ENCODE measurements around the gene NCF4. TPM values are rescaled to one million over a fixed set of nuclear protein-coding genes. Genes with fewer than 3 reads are reported as not detected.
A peak's percentile ranks its signal among the peaks of the same experiment; 100 is the strongest.

The NCF4 gene
- total RNA-seq, 1 experiment from 2014 or later: not detected

GRCh38 chr22:36838119-36839030 lies 22.4 kb upstream of the NCF4 start:
- no peak for DNase-seq (ENCODE audit: low spot score)

DNA sequence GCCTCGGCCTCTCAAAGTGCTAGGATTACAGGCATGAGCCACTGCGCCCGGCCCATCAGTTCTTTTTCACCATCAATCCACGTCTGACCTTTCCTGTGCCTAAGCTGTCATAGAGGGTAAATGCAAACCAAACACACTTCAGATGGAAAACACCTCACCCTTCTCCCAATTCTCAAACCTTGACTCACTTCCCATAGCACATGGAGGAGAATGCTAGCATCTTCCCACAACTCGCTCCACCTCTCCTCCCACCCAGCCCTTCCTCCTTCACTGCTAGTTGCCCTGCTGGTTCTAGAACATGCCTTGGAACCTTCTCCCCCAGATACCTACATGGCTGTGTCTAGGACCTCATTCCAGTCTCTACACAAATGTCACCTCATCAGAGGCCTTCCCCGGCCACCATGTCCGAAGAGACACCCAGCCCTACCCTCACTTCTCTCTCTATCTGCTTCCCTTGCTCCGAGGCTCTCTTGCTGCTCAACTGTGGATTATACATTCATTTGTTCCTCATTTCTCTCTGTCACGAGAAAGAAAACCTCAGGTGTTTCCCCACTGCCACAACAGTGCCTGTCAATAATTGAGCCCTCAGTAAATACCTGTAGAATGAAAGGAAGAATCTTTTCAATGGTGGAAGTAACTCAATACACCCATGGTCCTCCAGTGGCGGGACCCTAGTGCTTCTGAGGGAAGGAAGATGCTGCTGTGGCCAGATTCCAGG lies 21.3 kb upstream of the NCF4 start:
- DNase-seq (ENCODE audit: low spot score): peak; percentile 20

- DNase-seq (ENCODE audit: low spot score): no peak
Observed at GRCh38 chr22:36840106-36840505, 20.7 kb upstream of the NCF4 start.

- no peak for DNase-seq (ENCODE audit: low spot score)
Observed at GRCh38 chr22:36846271-36846670, 14.5 kb upstream of the NCF4 start.

DNA sequence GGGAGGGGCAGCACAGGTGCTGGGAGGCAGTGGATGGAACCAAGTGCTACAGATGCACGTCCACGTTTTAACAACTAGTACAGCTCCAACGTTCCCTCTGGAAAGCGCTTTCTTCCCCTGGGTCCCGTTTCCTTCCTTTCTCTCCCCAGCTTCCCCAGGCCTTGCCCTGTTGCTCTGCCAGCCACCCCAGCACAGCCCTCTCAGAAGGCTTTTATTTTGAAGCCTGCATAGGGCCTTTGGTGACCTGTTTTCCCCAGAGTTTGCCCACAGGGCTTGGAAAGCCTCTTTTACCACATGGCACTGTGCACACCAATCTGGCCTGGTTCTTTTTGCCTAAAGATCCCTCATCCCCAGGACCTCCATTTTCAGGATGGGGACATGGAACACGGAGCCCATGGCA lies 13.9 kb upstream of the NCF4 start:
- no peak for DNase-seq (ENCODE audit: low spot score)

DNA sequence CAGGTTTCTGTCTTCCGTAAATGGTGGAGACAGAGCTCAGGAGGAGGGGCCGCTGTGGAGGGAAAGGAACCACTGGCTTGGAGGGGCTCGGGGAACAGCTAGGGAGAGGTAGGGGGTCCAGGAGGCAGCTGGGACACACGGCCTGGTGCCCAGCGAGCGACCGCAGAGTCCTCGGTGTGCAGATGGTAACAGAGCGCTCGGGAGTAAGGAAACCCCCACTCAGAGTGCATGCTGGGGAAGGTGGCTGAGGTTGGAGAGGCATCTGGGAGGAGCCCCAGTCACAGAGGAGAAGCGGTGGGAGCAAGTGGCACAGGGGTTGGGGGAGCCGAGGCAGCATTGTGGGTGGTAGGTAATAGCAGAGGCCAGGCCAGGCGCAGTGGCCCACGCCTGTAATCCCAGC lies 10.8 kb upstream of the NCF4 start:
- no peak for DNase-seq (ENCODE audit: low spot score)

DNA sequence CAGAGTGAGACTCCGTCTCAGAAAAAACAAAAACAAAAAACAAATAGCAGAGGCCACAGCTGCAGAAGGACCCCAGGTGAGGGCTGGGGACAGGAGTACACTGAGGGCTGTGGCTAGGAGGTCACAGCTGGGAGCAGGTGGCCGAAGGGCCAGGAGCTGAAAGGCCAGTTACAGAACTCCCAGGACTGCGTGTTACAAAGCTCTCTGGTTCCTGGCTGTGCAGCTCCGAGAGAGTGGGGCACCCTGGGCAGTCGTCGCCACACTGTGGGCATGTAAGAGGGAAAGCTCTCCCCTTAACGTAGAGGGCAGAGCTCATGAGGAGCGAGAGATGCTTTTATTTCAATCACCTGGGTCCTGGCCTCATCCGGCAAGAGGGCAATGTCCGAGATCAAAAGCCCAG lies 10.1 kb upstream of the NCF4 start:
- no peak for DNase-seq (ENCODE audit: low spot score)

GRCh38 chr22:36852056-36852973 lies 8.5 kb upstream of the NCF4 start:
- DNase-seq (ENCODE audit: low spot score): no peak

GRCh38 chr22:36853407-36854099 lies 7.3 kb upstream of the NCF4 start:
- DNase-seq (ENCODE audit: low spot score): peak; percentile 38

- no peak for DNase-seq (ENCODE audit: low spot score)
Observed at GRCh38 chr22:36855478-36855877, 5.3 kb upstream of the NCF4 start.

DNA sequence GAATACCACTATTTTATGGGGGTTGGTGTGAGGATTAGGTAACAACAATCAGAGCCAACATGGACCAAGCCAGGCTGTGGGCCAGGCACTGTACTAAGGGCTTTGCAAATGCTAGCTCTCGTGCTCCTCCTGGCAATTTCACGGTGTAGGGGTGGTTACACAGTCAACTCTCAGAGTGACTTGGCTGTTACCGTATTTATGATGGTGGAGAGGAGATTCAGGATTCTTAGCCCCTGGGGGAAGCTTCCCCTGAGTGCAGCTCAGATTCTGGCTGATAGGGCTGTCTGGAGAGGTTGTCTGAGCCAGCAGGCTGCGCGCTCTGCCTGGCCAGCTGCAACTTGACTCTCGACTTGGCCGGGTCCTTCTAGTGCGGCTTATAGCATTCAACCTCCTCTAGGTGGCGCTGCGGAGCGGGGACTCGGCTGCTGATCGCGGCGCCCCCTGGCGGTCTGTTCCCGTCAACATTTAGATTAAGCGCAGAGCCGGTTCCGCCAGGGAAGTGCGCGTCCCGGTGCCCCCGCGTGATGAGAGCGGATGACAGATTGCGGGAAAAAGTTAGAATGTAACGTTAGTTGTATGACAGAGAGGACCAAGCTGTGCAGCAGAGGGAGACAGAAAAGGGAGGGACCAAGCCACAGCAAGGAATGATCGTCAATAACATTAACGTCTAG lies 4.5 kb upstream of the NCF4 start:
- peak; percentile 61 for DNase-seq (ENCODE audit: low spot score)

DNA sequence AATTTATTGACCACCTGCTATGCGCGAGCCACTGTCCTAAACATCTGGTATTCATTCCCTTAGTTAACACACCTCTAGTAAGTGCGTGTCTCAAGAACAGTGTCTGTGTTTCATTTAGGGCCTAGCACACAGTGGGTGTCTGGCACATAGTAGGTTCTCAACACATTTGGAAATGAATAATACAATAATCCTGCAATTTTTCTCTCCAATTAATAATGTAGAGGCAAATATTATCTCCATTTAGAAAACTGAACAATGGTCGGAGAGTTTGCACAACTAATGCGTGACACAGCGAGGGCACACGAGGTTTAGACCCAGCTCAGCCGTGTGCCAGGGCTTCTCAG lies 4.0 kb upstream of the NCF4 start:
- no peak for DNase-seq (ENCODE audit: low spot score)

- DNase-seq (ENCODE audit: low spot score): no peak
Observed at GRCh38 chr22:36858156-36858555, 2.6 kb upstream of the NCF4 start.

- no peak for DNase-seq (ENCODE audit: low spot score)
Observed at GRCh38 chr22:36858966-36859365, 1.8 kb upstream of the NCF4 start.

DNA sequence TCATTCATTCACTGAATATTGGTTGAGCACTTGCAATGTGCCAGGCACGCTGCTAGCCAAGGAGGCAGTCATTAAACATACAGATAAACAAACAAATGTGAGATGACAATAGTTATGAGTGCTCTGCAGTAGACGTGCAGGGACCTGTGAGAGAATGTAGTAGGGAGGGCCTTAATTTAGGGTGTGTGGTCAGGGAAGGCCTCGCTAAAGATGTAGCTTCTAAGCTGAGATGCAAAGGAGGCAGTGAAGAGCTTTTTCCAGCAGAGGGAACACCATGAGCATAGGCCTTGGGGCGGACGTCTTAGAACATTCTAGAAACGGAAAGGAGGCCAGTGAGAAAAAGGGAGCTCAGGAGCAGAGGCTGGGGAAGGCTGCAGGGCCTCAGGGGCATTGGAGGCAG lies 789 bp upstream of the NCF4 start:
- DNase-seq (ENCODE audit: low spot score): no peak

DNA sequence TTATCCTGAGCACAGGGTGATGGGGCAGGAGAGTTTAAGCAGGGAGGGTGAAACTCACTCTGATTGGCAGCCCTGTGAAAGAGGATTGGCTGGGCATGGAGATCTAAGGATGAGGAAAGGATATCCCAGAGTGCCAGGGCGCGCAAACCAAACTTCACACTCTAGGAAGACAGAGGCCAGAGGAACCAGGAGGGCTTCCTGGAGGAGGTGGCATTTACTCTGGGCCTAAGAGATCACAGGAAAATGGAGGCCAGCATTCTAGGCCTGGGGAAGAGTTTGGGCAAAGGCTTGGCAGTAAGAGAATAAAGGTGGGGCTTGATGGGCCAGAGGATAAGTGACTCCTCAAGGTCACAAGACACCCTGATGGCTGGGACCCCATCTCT lies 377 bp upstream of the NCF4 start:
- no peak for DNase-seq (ENCODE audit: low spot score)

DNA sequence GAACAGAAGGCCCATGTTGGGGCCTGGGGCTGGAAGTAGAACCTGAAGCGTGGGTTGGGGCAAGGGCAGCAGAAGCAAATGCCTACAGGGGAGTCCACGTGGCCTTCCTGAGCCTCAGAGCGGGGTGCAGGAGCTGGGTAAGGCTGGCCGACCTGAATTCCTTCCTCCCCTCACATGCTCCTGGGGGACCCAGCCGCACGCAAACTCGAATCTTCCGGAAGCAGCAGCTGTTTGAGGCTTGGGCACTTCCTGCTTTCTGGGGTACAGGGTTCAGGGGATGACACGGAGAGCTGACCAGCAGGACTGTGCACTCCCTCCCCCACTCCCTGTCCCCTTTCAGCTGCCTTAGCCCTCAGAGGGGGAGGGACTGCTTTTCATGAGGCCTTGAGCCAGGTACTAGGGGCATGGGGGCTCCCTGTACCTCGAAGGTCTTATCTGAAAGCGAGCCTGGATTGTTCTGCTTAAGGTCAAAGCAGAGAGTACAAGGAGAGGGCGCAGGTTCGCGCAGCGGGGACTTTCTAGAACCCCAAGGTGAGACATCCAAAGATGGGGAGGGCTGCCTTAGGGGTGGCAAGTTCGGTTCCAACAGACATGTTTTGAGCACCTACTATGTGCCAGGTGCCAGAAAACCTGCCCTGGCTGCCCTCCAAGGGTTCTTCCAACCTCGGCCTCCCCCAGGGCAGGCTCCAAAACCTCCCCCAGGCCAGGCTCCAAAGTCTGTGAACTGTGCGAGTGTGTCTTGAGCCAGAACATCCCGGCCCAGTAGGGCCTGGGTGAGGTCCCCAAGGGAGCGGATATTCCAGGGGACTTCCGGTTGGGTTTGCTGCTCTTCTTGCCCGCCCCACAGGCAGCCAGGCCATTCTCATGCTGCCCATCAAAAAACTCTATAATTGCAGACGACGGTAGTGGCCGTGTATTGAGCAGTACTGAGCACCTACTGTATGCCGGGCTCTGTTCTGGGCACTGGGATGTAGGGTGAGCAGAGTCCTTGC lies 1.7 kb downstream of the NCF4 start:
- no peak for DNase-seq (ENCODE audit: low spot score)

GRCh38 chr22:36863281-36863680 lies 2.5 kb downstream of the NCF4 start:
- no peak for DNase-seq (ENCODE audit: low spot score)

DNA sequence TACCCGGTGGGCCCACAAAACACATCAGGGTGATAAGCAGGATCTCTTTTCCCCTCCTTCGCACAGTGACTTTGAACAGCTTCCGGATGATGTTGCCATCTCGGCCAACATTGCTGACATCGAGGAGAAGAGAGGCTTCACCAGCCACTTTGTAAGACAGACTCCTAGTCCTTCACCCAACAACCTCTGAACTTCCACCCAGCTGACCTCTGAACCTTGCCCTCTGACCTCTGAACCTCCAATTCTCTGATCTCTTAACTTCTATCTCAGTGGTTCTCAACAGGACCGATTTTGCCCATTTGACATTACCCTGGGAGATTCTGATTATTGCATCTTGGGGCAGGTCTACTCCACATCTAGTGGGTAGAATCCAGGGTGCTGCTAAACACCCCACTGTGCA lies 3.2 kb downstream of the NCF4 start:
- DNase-seq (ENCODE audit: low spot score): no peak

All from A172 (cell line).